Colon (tissue), 2 donors: ENCODE measurements around the gene FITM2.
"Not testable (repeated sequence)": the region's sequence is repeated elsewhere in the genome, so short reads cannot be mapped to it uniquely, and the experiment has no call there.

Experiments used
- FAIRE-seq: peaks from 2 replicates; lab custom pipeline; 2012; peaks lifted over from hg19 to GRCh38; lab: Jason Lieb, UNC
- donor health status: control.
- donor health status: control.

FITM2 gene

GRCh38 chr20:44310664-44311639, at the start of gene FITM2:
Gene FITM2, minus strand, starts transcription at chr20:44311202. Its CDS starts 54 bp downstream, at chr20:44311148.
- FAIRE-seq, result no peak

DNA sequence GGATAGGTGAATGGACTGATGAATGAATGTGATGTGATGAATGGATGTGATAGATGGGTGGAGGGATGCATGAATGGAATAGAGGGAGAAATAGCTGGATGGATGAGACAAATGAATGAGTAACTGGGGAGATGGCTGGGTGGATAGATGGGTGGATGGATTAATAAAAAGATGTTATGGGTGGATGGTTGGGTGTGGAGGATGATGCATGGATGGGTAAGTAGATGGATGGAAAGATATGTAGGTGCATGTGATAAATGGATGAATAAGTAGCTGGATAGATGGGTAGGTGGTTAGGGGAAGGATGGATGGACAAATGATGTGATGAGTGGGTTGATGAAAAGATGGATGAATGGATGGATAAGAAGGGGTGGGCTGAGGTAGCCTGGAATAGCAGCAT, 49.2 kb upstream of the FITM2 start:
- FAIRE-seq, result no peak

DNA sequence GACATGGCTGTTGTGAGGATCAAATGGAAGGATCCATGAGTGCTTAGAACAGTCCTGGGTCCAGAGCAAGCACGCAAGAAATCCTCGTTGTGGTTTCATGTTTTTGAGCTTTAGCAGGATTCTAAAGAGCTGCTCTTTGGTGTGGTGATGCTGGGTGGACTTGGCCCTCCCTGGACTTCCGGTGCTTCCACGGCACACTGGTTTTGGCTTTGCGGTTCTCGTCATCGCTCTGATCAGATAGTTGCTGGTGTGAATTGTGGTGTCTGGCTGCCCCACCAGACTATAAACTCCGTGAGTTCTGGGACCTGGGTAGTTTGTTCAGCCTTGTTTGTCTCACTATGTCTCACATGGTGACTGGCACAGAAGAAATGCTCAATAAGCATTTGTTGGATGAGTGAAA, 47.8 kb upstream of the FITM2 start:
- FAIRE-seq, result no peak

GRCh38 chr20:44357555-44358125, 46.6 kb upstream of the FITM2 start:
- no peak for FAIRE-seq

GRCh38 chr20:44357020-44357419, 46.0 kb upstream of the FITM2 start:
- no peak for FAIRE-seq

- FAIRE-seq, result no peak
Measured at GRCh38 chr20:44356353-44356723, 45.3 kb upstream of the FITM2 start.

DNA sequence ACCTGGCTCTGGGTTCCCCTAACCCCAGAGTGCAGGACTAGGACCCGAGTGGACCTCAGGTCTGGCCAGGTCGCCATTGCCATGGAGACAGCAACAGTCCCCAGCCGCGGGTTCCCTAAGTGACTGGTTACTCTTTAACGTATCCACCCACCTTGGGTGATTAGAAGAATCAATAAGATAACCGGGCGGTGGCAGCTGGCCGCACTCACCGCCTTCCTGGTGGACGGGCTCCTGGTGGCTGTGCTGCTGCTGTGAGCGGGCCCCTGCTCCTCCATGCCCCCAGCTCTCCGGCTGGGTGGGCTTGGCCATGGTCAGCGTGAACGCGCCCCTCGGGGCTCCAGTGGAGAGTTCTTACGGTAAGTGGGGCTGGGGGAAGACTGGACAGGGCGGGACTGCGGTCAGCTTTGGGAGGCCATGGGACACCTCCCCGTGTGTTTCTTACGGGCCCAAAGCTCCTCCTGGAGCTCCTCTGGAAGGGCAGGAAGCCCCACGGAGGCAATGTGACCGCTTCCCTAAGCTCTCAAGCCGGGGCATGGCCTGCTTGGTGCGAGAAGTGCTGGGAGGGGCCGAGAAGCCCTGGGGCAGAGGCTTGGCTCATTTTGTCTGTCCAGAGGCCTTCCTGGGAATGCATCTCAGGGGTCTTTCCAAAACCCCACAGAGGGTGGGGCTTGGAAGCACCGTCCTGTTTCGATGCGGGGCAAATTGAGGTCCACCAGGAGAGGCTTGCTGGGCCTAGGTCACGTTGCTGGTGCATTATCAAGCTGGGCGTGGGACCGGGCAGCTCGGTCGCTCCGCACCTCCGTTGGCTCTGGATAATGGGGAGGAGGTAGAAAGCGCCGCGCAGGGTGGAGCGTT, 44.7 kb upstream of the FITM2 start, which contains the start of gene HNF4A:
HNF4A (plus strand) TSS at position 202 of the 855 bp plus-strand sequence; CDS start at position 308, 106 bp downstream.
- no peak for FAIRE-seq

DNA sequence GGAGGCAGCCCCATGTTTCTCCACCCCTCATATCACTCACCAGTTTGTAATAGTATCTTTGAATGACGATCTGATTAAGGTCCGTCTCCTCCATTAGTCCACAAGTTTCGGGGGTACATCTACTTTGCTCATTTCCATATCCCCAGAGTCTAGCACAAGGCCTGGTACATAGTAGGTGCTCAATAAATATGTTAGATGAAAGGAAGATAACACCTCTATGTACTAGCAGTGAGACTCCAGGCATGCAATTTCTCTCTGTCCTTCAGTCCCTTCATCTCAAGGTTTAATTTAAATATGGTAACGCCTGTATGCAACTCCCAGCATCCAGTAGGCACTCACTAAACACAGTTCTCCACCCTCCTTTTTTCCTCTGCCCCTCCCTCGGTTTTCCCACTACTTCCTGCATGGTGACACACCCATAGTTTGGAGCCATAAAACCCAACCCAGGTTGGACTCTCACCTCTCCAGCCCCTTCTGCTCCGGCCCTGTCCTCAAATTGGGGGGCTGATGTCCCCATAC, 44.0 kb upstream of the FITM2 start:
- FAIRE-seq, result no peak

DNA sequence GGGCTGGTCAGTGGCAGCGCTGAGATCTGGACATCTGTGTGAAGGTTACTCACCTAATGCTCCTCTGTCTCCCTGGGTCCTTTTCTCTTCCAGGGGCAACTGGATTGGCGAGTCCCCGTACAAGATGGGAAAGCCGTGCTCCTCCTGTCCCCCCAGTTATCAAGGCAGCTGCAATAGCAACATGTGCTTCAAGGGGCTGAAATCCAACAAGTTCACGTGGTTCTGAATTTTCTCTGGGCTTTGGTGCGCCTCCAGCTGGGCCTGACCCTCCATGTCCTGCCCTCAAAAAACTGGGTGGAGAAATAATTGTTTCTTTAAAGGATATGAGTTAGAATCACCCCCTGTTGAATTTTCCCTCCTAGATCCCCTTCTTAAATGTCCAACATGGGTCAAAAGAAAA, 39.6 kb upstream of the FITM2 start:
- FAIRE-seq, result no peak

GRCh38 chr20:44349349-44349748, 38.3 kb upstream of the FITM2 start:
- FAIRE-seq, result no peak

GRCh38 chr20:44348168-44348659, 37.2 kb upstream of the FITM2 start:
- FAIRE-seq, result no peak

- not testable (repeated sequence) for FAIRE-seq
Measured at GRCh38 chr20:44345941-44346340, 34.9 kb upstream of the FITM2 start.

- FAIRE-seq, result no peak
Measured at GRCh38 chr20:44345147-44345546, 34.1 kb upstream of the FITM2 start.

DNA sequence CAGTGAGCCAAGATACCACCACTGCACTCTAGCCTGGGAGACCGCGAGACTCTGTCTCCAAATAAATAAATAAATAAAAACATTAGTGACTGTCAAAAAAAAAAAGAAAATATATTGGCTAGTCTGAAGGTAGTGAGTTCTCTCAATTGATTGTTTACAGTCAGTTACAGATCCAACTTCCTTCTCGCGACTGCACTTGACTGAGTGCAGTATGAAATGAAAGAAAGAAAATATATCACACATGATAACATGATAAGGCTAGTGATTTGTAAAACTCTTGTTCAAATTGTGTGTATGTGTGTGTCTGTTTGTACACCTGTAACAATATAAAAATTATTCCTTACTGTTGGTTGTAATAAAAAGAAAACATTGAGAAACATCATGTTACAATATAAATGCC, 33.7 kb upstream of the FITM2 start:
- no peak for FAIRE-seq

- FAIRE-seq, result no peak
Measured at GRCh38 chr20:44343162-44343675, 32.2 kb upstream of the FITM2 start.

- FAIRE-seq, result no peak
Measured at GRCh38 chr20:44342248-44342647, 31.2 kb upstream of the FITM2 start.

DNA sequence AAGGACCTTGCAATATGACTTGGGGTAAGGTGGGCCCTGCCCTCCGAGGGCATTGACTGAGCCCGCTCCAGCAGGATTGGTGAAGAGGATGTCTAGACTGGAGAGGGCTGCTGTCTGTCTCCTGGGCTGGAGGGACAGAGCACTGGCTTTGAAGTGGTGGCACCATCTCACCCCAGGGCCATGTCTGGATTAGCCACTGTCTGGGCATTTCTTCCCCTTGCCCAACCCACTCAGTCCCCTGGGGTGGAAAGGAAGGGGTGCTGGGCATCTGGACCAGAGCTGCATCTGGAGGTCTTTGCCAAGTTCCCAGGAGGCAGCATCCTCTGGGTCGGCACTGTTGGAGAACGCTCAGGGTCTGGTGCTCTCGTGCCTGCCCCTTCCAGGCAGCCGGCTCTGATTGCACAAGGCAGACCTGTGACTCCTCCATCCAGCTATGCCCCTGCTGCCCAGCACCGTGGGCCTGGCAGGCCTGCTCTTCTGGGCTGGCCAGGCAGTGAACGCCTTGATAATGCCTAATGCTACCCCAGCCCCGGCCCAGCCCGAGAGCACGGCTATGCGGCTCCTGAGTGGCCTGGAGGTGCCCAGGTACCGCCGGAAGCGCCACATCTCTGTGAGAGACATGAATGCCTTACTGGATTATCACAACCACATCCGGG, 25.9 kb upstream of the FITM2 start, which contains the start of gene R3HDML:
R3HDML (plus strand) TSS at position 319 of the 656 bp plus-strand sequence; CDS start at position 434, 115 bp downstream.
- FAIRE-seq, result no peak

- no peak for FAIRE-seq
Measured at GRCh38 chr20:44336086-44336485, 25.1 kb upstream of the FITM2 start.

GRCh38 chr20:44335675-44336074, 24.7 kb upstream of the FITM2 start:
- no peak for FAIRE-seq

DNA sequence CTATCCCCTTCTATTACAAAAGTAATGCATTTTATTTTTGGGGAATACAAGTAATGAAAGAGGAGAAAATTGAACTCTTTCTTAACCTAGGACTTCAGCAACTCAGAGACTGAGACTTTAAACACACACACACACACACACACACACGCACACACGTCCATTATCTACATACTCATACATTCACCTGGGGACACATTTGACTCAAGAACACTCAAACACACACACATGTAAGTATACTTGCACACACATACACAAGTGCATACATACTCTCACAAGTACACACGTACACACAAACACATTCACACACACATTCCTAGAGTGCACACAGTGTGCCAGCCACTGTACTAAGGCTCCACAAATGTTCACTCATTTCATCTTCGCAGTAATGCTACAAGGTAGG, 23.7 kb upstream of the FITM2 start:
- FAIRE-seq, result no peak

DNA sequence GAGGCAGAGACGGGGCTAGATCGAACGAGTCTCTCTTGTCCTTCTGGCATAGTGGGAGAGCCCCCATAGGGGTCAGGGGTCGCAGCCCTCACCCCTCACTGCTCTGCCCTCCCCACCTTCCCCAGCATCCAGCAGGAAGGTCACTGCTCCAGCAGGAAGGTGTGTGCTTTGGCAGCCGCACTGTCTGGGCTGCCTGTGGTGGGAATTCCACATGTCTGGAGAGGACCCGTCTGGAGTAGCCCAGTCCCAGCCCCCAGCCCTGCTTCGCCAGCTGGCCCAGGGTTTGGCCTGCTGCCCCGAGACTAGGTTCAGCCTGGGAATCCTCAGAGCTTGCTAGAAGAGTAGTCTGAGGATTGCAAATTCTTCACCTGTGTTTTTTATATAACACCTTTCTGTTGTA, 23.3 kb upstream of the FITM2 start:
- no peak for FAIRE-seq
